Measurements from ENCODE around the gene LRRTM2. TPM values are rescaled to one million over a fixed set of nuclear protein-coding genes. Genes with fewer than 3 reads are reported as not detected.
"Not testable (repeated sequence)": the region's sequence is repeated elsewhere in the genome, so short reads cannot be mapped to it uniquely, and the experiment has no call there.

Gene LRRTM2
- total RNA-seq, 1 donor from 2014 or later = 1.2 TPM

DNA sequence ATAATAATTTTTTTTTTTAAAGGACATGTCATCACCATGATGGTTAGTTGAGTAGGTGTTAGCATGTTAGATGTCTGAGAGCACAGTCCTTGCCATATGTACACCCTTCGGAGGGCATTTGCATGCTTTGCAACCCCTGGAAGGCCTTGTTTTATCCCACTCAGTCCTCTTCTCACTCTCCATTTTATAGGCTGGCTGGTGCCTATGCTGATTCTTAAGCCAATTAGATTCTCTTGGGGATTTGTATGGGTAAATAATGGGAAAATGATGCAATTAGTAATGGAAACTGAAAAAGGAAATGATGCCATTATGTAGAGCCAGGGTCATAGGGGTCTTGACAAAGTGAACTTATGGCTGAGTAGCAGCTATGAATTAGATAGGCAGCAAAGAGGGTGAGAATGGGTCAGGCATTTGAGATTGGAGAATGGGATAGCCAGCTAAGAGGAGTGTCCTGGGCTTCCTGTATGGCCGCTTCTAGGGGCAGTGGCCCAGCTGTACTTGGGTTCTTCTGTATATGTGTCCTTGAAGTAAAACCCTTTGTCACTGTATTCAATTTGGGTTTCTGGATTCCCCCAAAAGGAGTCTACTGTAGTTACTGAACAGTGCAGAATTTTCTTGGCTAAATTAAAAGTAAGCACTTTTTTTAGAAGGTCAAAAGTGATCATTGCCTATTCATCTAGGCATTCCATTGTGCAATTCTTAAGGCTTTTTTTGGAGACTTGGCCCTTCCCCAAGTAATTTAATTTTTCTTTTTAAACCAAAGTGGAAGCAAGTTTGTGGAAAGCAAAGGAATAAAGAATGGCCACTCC is 31.6 kb downstream of the LRRTM2 start:
- TF ChIP-seq, protein P1, sequence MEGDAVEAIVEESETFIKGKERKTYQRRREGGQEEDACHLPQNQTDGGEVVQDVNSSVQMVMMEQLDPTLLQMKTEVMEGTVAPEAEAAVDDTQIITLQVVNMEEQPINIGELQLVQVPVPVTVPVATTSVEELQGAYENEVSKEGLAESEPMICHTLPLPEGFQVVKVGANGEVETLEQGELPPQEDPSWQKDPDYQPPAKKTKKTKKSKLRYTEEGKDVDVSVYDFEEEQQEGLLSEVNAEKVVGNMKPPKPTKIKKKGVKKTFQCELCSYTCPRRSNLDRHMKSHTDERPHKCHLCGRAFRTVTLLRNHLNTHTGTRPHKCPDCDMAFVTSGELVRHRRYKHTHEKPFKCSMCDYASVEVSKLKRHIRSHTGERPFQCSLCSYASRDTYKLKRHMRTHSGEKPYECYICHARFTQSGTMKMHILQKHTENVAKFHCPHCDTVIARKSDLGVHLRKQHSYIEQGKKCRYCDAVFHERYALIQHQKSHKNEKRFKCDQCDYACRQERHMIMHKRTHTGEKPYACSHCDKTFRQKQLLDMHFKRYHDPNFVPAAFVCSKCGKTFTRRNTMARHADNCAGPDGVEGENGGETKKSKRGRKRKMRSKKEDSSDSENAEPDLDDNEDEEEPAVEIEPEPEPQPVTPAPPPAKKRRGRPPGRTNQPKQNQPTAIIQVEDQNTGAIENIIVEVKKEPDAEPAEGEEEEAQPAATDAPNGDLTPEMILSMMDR (IDR thresholded peaks at IDR 0.05) = no peak
- no peak for TF ChIP-seq POLR2AphosphoS5 (IDR thresholded peaks at IDR 0.05; ENCODE audit: insufficient read depth in 1 of 2, low read depth in 1 of 2)
- no peak for DNase-seq (ENCODE audit: extremely low spot score in 2 of 2)
- H3K4me1 ChIP-seq = peaks cover 66% of the 10 kb centered on the region
- no peaks in the 10 kb centered on the region for H3K27me3 ChIP-seq
- H3K9me3 ChIP-seq = no peaks in the 10 kb centered on the region
- H3K4me3 ChIP-seq = no peak overlapping the region
- no peaks in the 10 kb centered on the region for H3K36me3 ChIP-seq
- intact Hi-C loops (cut with DNase I) = no loop called here
- H3K27ac ChIP-seq = no peak overlapping the region

DNA sequence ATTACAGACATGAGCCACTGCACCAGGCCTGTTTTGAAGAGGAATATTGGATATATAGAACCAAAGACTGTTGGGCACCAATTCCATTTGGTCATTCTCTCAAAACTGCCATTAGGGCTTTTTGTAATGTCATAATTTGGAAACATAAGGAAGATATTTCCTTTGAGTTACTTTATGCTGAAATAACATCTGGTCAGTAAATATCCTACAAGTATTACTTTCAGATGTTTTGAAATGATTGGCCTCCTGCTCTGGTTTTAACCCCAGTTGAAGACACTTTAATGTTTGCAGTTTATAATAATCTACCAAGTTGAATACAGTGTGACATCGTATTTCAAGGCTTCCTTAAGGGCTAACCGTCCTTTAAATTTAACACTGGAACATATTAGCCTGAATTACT is 33.6 kb downstream of the LRRTM2 start:
- H3K4me1 ChIP-seq = peaks cover 50% of the 10 kb centered on the region
- no peak for TF ChIP-seq POLR2A (IDR thresholded peaks at IDR 0.05)
- TF ChIP-seq, protein P1 (IDR thresholded peaks at IDR 0.05) = no peak
- no peak for TF ChIP-seq POLR2AphosphoS5 (IDR thresholded peaks at IDR 0.05; ENCODE audit: insufficient read depth in 1 of 2, low read depth in 1 of 2)
- DNase-seq (ENCODE audit: extremely low spot score in 2 of 2) = no peak
- intact Hi-C loops (cut with DNase I) = no loop called here
- no peaks in the 10 kb centered on the region for H3K36me3 ChIP-seq
- H3K27ac ChIP-seq = no peak overlapping the region
- no peaks in the 10 kb centered on the region for H3K9me3 ChIP-seq
- H3K27me3 ChIP-seq = no peaks in the 10 kb centered on the region
- H3K4me3 ChIP-seq = no peak overlapping the region

DNA sequence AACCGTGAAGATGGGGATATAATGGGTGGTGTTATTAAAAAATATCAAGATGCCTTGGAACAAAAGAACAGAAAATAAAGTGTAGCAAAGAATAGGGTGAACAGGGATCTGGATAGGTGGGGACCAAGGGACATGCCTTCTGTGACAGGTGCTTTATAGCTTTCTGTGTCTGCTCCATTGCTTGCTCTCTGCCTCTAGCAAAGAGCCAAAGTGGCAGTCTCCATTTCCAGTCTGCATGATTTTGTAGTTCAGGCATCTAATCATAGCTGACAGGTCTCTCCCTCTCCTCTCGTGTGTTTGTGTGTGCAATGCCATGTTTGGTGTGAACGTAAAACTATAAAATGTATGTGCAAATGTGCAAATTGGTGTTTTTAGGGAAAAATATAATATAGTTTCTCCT is 35.0 kb downstream of the LRRTM2 start:
- peaks cover 0 to 5% of the 10 kb centered on the region in 2 donors for H3K36me3 ChIP-seq
- TF ChIP-seq, protein P1 (IDR thresholded peaks at IDR 0.05) = no peak
- TF ChIP-seq POLR2AphosphoS5 (IDR thresholded peaks at IDR 0.05; ENCODE audit: insufficient read depth in 1 of 2, low read depth in 1 of 2) = no peak
- TF ChIP-seq POLR2A (IDR thresholded peaks at IDR 0.05) = no peak
- intact Hi-C loops (cut with DNase I) = no loop called here
- no peak for DNase-seq (ENCODE audit: extremely low spot score in 2 of 2)
- no peak overlapping the region for H3K27ac ChIP-seq
- no peaks in the 10 kb centered on the region for H3K9me3 ChIP-seq
- H3K4me3 ChIP-seq = no peak overlapping the region
- peaks cover 39% of the 10 kb centered on the region for H3K4me1 ChIP-seq
- H3K27me3 ChIP-seq = no peaks in the 10 kb centered on the region

DNA sequence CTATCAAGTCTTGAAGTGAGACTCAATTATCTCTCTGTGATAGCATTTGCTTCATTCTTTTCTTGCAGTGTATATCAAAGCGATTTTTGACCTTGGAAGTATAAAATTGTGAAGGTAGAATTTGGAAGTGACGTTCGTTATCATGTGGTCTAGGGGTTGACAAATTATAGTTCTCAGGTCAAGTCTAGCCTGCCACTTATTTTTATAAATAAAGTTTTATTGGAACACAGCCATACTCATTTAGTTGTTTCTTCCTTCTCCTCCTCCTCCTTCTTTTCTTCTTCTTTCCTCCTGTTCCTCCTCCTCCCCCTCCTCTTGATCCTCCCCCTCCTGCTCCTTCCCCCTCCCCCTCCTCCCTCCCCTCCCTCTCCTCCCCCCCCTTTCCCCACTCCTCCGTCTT is 38.0 kb downstream of the LRRTM2 start:
- peaks cover 21% of the 10 kb centered on the region for H3K4me1 ChIP-seq
- no peak overlapping the region for H3K4me3 ChIP-seq
- intact Hi-C loops (cut with DNase I) = no loop called here
- no peak for DNase-seq (ENCODE audit: extremely low spot score in 2 of 2)
- no peaks in the 10 kb centered on the region for H3K9me3 ChIP-seq
- no peaks in the 10 kb centered on the region for H3K27me3 ChIP-seq
- no peak overlapping the region for H3K27ac ChIP-seq
- H3K36me3 ChIP-seq = peaks cover 0 to 5% of the 10 kb centered on the region in 2 donors
- TF ChIP-seq, protein P1 (IDR thresholded peaks at IDR 0.05) = no peak
- TF ChIP-seq POLR2AphosphoS5 (IDR thresholded peaks at IDR 0.05; ENCODE audit: insufficient read depth in 1 of 2, low read depth in 1 of 2) (no peak), POLR2A (IDR thresholded peaks at IDR 0.05) (no peak)

DNA sequence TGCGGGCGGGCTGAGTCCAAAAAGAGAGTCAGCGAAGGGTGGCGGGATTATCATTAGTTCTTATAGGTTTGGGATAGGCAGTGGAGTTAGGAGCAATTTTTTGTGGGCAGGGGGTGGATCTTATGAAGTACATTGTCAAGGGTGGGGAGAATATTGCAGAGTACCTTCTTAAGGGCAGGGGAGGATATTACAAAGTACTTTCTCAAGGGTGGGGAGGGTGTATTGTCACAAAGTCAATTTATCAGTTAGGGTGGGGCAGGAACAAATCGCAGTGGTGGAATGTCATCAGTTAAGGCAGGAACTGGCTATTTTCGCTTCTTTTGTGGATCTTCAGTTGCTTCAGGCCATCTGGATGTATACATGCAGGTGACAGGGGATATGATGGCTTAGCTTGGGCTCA is 40.3 kb downstream of the LRRTM2 start:
- H3K9me3 ChIP-seq; H3K27ac ChIP-seq; H3K27me3 ChIP-seq; DNase-seq (ENCODE audit: extremely low spot score in 2 of 2); H3K36me3 ChIP-seq; H3K4me3 ChIP-seq; intact Hi-C loops (cut with DNase I): not testable (repeated sequence)
- H3K4me1 ChIP-seq = peaks cover 23% of the 10 kb centered on the region

Data from vagina (tissue), 2 donors.